ENCODE results near the gene PLEKHH1. TPM values are rescaled to one million over a fixed set of nuclear protein-coding genes. Genes with fewer than 3 reads are reported as not detected.

Gene PLEKHH1
- total RNA-seq, 1 experiment from 2014 or later: 32.4 TPM

DNA sequence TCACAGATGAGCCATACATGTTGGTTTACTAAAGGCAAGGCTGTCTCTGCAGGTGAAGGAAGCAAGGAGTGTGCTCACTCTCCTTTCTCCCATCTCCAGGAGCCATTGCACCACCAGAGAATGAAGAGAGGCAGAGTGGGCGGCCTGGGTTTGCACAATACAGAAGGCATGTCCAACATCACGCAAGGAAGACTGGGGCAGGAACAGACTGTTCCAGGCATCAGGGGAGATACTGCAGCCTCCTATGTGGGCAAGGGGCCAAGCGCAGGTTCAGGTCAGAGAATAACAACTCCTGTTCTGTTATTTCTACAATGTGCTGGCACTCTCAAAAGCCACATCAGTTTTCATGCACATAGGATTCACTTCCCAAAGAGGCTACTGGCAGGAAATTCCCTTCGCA lies 42.9 kb upstream of the PLEKHH1 start:
- no peaks in the 10 kb centered on the region for H3K4me1 ChIP-seq
- TF ChIP-seq, protein P1, sequence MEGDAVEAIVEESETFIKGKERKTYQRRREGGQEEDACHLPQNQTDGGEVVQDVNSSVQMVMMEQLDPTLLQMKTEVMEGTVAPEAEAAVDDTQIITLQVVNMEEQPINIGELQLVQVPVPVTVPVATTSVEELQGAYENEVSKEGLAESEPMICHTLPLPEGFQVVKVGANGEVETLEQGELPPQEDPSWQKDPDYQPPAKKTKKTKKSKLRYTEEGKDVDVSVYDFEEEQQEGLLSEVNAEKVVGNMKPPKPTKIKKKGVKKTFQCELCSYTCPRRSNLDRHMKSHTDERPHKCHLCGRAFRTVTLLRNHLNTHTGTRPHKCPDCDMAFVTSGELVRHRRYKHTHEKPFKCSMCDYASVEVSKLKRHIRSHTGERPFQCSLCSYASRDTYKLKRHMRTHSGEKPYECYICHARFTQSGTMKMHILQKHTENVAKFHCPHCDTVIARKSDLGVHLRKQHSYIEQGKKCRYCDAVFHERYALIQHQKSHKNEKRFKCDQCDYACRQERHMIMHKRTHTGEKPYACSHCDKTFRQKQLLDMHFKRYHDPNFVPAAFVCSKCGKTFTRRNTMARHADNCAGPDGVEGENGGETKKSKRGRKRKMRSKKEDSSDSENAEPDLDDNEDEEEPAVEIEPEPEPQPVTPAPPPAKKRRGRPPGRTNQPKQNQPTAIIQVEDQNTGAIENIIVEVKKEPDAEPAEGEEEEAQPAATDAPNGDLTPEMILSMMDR (IDR thresholded peaks at IDR 0.05; ENCODE audit: insufficient read depth in 1 of 2, low read depth in 1 of 2, low read length in 1 of 2, severe bottlenecking in 1 of 2, unreplicated experiment in 1 of 2): no peak
- Mint-ChIP-seq H3K9me3 (ENCODE audit: unreplicated experiment) (peaks cover 12% of the 10 kb centered on the region), H3K4me3 (ENCODE audit: unreplicated experiment) (no peak overlapping the region), H3K4me1 (ENCODE audit: low read depth, unreplicated experiment) (no peaks in the 10 kb centered on the region), H3K27me3 (ENCODE audit: insufficient read depth, unreplicated experiment) (no peaks in the 10 kb centered on the region), H3K27ac (ENCODE audit: unreplicated experiment) (no peak overlapping the region), H3K36me3 (ENCODE audit: insufficient read depth, unreplicated experiment) (no peaks in the 10 kb centered on the region)
- DNase-seq: no peak
- BruUV-seq (replicated peaks): no TSS peak
- intact Hi-C loops (cut with micrococcal nuclease; ENCODE audit: unreplicated experiment): no loop called here
- H3K4me3 ChIP-seq (ENCODE audit: low read depth, low read length): no peak overlapping the region
- ChIA-PET POLR2A (no interaction called here), CTCF (no interaction called here)
- H3K27me3 ChIP-seq (replicated peaks; ENCODE audit: control insufficient read depth, insufficient read depth, low read length): no peaks in the 10 kb centered on the region
- H3K36me3 ChIP-seq (ENCODE audit: control insufficient read depth, insufficient read depth, low read length): no peaks in the 10 kb centered on the region; the same call in 1 of the 2 replicates
- H3K9me3 ChIP-seq: peaks cover 7% of the 10 kb centered on the region

DNA sequence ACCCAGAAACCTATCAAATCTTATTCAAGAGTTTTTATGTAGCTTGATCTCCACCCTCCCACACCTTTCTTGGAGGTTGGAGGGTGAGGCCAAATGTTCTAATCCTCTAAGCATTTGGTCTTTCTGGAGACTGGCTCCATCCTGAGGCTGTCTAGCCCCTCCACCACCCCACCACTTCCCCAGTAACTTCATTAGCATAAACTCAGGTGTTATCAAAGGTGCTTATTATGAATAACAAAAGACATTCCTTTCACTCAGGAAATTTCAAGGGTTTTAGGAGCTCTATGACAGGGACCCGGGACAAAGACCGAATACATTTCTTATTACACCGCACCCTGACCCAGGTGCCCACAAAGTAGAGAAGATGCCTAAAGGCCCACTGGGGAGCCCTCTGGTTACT lies 41.8 kb upstream of the PLEKHH1 start:
- intact Hi-C loops (cut with micrococcal nuclease; ENCODE audit: unreplicated experiment): no loop called here
- CTCF ChIA-PET: interaction anchor here (1.2 kb wide), 1 partner anchor 80 kb away, joined by 3 read pairs; no protein-coding TSS in a partner anchor
- peaks cover 7% of the 10 kb centered on the region for H3K9me3 ChIP-seq
- no peaks in the 10 kb centered on the region for H3K27me3 Mint-ChIP-seq (ENCODE audit: insufficient read depth, unreplicated experiment)
- H3K4me3 ChIP-seq (ENCODE audit: low read depth, low read length): no peak overlapping the region
- BruUV-seq (replicated peaks): no TSS peak
- H3K36me3 Mint-ChIP-seq (ENCODE audit: insufficient read depth, unreplicated experiment): no peaks in the 10 kb centered on the region
- TF ChIP-seq, protein P1 (IDR thresholded peaks at IDR 0.05; ENCODE audit: insufficient read depth in 1 of 2, low read depth in 1 of 2, low read length in 1 of 2, severe bottlenecking in 1 of 2, unreplicated experiment in 1 of 2): no peak
- no peaks in the 10 kb centered on the region for H3K4me1 ChIP-seq
- H3K27ac Mint-ChIP-seq (ENCODE audit: unreplicated experiment): no peak overlapping the region
- H3K27me3 ChIP-seq (replicated peaks; ENCODE audit: control insufficient read depth, insufficient read depth, low read length): no peaks in the 10 kb centered on the region
- peaks cover 12% of the 10 kb centered on the region for H3K9me3 Mint-ChIP-seq (ENCODE audit: unreplicated experiment)
- POLR2A ChIA-PET: no interaction called here
- DNase-seq: no peak
- H3K4me1 Mint-ChIP-seq (ENCODE audit: low read depth, unreplicated experiment): no peaks in the 10 kb centered on the region
- H3K4me3 Mint-ChIP-seq (ENCODE audit: unreplicated experiment): no peak overlapping the region
- H3K36me3 ChIP-seq (ENCODE audit: control insufficient read depth, insufficient read depth, low read length): no peaks in the 10 kb centered on the region; the same call in 1 of the 2 replicates

DNA sequence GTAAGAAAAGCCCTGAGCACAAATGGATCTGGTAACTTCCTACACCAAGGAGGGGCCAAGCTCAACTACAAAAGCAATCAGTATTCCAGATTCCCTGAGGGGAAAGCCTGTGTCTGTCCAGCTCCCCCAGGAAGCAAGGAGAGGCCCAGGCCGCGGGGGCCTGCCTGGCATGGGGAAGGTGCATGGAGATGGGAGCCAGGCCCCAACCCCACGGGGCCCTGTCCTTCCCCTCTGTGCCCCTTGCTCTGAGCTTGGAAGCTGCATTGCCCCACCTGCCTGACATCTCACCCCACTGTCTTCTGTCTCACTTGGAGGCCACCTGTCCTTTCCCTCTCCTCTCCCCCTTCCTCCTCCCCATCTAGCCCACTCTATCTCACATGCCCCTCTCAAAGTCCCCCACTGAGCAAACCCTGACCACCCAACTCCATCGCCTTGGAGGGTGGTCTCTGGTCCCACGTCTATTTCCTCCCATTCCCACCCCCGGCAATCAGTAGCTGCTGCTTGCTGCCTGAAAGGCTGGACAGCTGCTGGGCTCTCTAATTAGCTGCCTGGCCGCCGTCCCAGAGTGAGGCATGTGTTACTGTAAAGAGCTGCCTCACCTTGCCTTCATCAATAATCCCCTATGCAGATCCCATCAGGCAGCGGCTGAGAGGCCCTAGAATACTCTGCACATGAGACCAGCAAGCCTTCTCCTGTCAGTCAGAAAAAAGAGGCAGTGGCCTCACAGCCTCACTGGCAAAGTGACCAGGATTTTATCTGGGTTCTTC lies 41.2 kb upstream of the PLEKHH1 start:
- ChIA-PET POLR2A (no interaction called here), CTCF (interaction anchor here (1.2 kb wide), 1 partner anchor 80 kb away, joined by 3 read pairs; no protein-coding TSS in a partner anchor)
- Histone ChIP-seq H3K4me3 (ENCODE audit: low read depth, low read length) (no peak overlapping the region), H3K9me3 (peaks cover 7% of the 10 kb centered on the region), H3K36me3 (ENCODE audit: control insufficient read depth, insufficient read depth, low read length) (no peaks in the 10 kb centered on the region; the same call in 1 of the 2 replicates), H3K4me1 (no peaks in the 10 kb centered on the region), H3K27me3 (replicated peaks; ENCODE audit: control insufficient read depth, insufficient read depth, low read length) (no peaks in the 10 kb centered on the region)
- no TSS peak for BruUV-seq (replicated peaks)
- no peaks in the 10 kb centered on the region for H3K36me3 Mint-ChIP-seq (ENCODE audit: insufficient read depth, unreplicated experiment)
- H3K27ac Mint-ChIP-seq (ENCODE audit: unreplicated experiment): no peak overlapping the region
- peaks cover 12% of the 10 kb centered on the region for H3K9me3 Mint-ChIP-seq (ENCODE audit: unreplicated experiment)
- H3K27me3 Mint-ChIP-seq (ENCODE audit: insufficient read depth, unreplicated experiment): no peaks in the 10 kb centered on the region
- no peak overlapping the region for H3K4me3 Mint-ChIP-seq (ENCODE audit: unreplicated experiment)
- intact Hi-C loops (cut with micrococcal nuclease; ENCODE audit: unreplicated experiment): no loop called here
- no peaks in the 10 kb centered on the region for H3K4me1 Mint-ChIP-seq (ENCODE audit: low read depth, unreplicated experiment)
- TF ChIP-seq, protein P1 (IDR thresholded peaks at IDR 0.05; ENCODE audit: insufficient read depth in 1 of 2, low read depth in 1 of 2, low read length in 1 of 2, severe bottlenecking in 1 of 2, unreplicated experiment in 1 of 2): no peak
- DNase-seq: no peak

Data from Caco-2 (cell line).